CD8-positive, alpha-beta memory T cell (primary cell): ENCODE data around the gene USP5. TPM values are rescaled to one million over a fixed set of nuclear protein-coding genes. Genes with fewer than 3 reads are reported as not detected.

ENCODE experiments used
- CTCF ChIA-PET: fragments of 350-600 bp; sonication (Branson Sonifier 250); formaldehyde crosslinking; loops from one replicate; lab custom pipeline; 2021; ENCODE audit warnings: antibody characterized with exemption; lab: Charles Lee
- POLR2A ChIA-PET: fragments of 350-600 bp; sonication (Branson Sonifier 250); formaldehyde crosslinking; loops from one replicate; lab custom pipeline; 2021; ENCODE audit warnings: antibody characterized with exemption; lab: Charles Lee
- DNase-seq, 5 donors: peaks; one replicate each; pipeline versions ENCODE4 v3.0.0 to v3.0.0-alpha.2; 2020 to 2022; ENCODE audit warnings: mixed read lengths in 1 of 5
- H3K27ac ChIP-seq: one replicate; pipeline ENCODE4 v1.7.0; 2013; ENCODE audit warnings: low read depth, mild to moderate bottlenecking, low read length, moderate library complexity
- H3K27me3 ChIP-seq: 2 replicates; pipeline ENCODE4 v1.7.0; 2013; ENCODE audit warnings: low read length, mild to moderate bottlenecking; ENCODE audit not compliant: insufficient read depth, poor library complexity, severe bottlenecking
- H3K36me3 ChIP-seq: 2 replicates; pipeline ENCODE4 v1.7.0; 2013; ENCODE audit warnings: mild to moderate bottlenecking, low read length, moderate library complexity; ENCODE audit not compliant: insufficient read depth
- H3K4me1 ChIP-seq: 2 replicates; pipeline ENCODE4 v1.7.0; 2013; ENCODE audit warnings: mild to moderate bottlenecking, low read length, moderate library complexity; ENCODE audit not compliant: insufficient read depth
- H3K4me3 ChIP-seq: 2 replicates; pipeline ENCODE4 v1.7.0; 2013; ENCODE audit warnings: mild to moderate bottlenecking, low read length
- H3K9me3 ChIP-seq: 2 replicates; pipeline ENCODE4 v1.7.0; 2013; ENCODE audit warnings: mild to moderate bottlenecking, low read length
- H3K27ac Mint-ChIP-seq, 8 donors: one replicate each; pipeline ENCODE4 v1.8.0; 2020 to 2021; ENCODE audit warnings: mixed read lengths in 8 of 8, mild to moderate bottlenecking in 6 of 8, inconsistent platforms in 3 of 8, moderate library complexity in 3 of 8
- H3K27me3 Mint-ChIP-seq, 2 donors: one replicate each; pipeline ENCODE4 v1.8.0; 2020 to 2021; ENCODE audit warnings: mixed read lengths in 2 of 2, mild to moderate bottlenecking in 1 of 2, moderate library complexity in 1 of 2
- H3K36me3 Mint-ChIP-seq, 3 donors: one replicate each; pipeline ENCODE4 v1.8.0; 2020 to 2021; ENCODE audit warnings: mixed read lengths in 3 of 3, inconsistent platforms in 1 of 3, mild to moderate bottlenecking in 1 of 3
- H3K4me1 Mint-ChIP-seq, 3 donors: one replicate each; pipeline ENCODE4 v1.8.0; 2020 to 2021; ENCODE audit warnings: mixed read lengths in 3 of 3, inconsistent platforms in 1 of 3, mild to moderate bottlenecking in 1 of 3
- H3K4me3 Mint-ChIP-seq, 7 donors: one replicate each; pipeline ENCODE4 v1.8.0; 2020 to 2021; ENCODE audit warnings: mixed read lengths in 7 of 7, mild to moderate bottlenecking in 6 of 7, moderate library complexity in 4 of 7, inconsistent platforms in 2 of 7
- H3K9me3 Mint-ChIP-seq, 5 donors: one replicate each; pipeline ENCODE4 v1.8.0; 2020 to 2022; ENCODE audit warnings: mixed read lengths in 5 of 5, mild to moderate bottlenecking in 3 of 5, moderate library complexity in 2 of 5, inconsistent platforms in 1 of 5
- polyA plus RNA-seq: library from polyadenylated mRNA; unstranded; fragments of 300-500 nt; fragmentation: Illumina TruSeq; gene quantifications from one replicate; pipeline ENCODE4 v1.2.3, GENCODE V29; 2021
- total RNA-seq, 2 experiments: library from RNA; stranded (reverse); gene quantifications; one replicate each; pipeline ENCODE4 v1.2.3, GENCODE V29; 2021

USP5 gene
- total and polyA plus RNA-seq, 3 experiments from 2014 or later: 49.7 to 154 (median 154) TPM

DNA sequence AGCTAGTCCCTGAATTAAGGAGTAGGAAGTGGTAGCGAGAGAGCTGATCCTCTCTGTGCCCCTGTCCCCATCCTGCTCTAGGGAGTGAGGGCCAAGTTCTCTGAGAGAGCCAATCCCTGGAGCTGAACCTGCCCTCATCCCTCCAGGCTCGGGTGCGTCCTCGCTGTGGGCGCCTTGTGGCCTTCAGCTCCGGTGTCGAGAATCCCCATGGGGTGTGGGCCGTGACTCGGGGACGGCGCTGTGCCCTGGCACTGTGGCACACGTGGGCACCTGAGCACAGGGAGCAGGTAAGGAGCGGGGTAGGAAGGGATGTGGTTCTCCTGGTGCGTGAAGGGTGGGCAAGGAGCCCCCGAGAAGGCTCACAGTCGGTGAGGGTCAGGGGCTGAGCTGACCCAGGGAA, 13.1 kb upstream of the USP5 start:
- Histone ChIP-seq H3K9me3 (no peaks in the 10 kb centered on the region), H3K4me3 (no peak overlapping the region), H3K27me3 (no peaks in the 10 kb centered on the region), H3K4me1 (peaks cover 6% of the 10 kb centered on the region), H3K36me3 (no peaks in the 10 kb centered on the region), H3K27ac (no peak overlapping the region)
- peaks cover 0 to 10% (median 0%) of the 10 kb centered on the region in 3 donors for H3K36me3 Mint-ChIP-seq
- H3K27me3 Mint-ChIP-seq: no peaks in the 10 kb centered on the region
- CTCF ChIA-PET: interaction anchor here (1.9 kb wide), 1 partner anchor 12 kb away, joined by 5 read pairs; no protein-coding TSS in a partner anchor
- POLR2A ChIA-PET: no interaction called here
- H3K9me3 Mint-ChIP-seq: no peaks in the 10 kb centered on the region
- peaks cover 0 to 4% (median 3%) of the 10 kb centered on the region in 3 donors for H3K4me1 Mint-ChIP-seq
- H3K4me3 Mint-ChIP-seq: no peak overlapping the region
- H3K27ac Mint-ChIP-seq: no peak overlapping the region
- no peak for DNase-seq

DNA sequence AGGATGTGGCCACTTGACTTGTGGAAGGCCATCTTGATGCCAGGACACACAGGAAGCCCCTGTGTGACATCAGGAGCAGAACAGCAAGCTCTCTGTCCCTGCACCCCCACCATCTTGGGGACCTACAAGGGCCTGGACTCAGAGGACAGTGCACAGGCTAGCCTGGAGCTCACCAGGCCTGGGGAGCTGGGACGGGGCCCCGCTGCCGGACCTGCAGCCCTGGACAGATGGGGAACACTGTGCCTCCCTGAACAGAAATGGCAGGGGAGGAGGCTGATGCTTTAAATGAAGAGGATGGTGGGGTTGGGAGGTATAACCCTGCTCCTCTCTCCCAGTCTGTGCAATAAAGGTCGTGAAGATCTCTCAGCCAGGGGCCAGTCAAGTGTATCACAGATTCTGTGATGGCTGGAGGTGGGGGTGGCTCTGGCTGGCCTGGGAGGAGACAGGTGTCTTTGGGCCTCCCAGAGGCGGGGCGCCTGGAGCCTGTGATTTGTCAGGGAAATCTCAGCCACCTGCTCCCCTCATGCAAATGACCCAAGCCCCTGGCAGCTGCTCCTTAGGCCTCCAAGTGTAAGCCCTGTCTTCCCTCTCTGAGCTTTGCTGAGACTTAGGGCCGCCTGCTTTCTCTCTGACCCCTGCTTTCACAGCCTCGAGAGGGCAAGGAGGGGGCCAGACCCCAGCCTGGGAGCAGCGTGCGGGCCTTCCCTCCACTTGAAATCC, 12.3 kb upstream of the USP5 start:
- H3K4me1 Mint-ChIP-seq: peaks cover 0 to 4% (median 3%) of the 10 kb centered on the region in 3 donors
- H3K36me3 Mint-ChIP-seq: peaks cover 0 to 7% (median under 1%) of the 10 kb centered on the region in 3 donors
- no peak overlapping the region for H3K27ac Mint-ChIP-seq
- H3K27me3 Mint-ChIP-seq: no peaks in the 10 kb centered on the region
- no peaks in the 10 kb centered on the region for H3K9me3 Mint-ChIP-seq
- H3K27ac ChIP-seq: no peak overlapping the region
- peaks cover 6% of the 10 kb centered on the region for H3K4me1 ChIP-seq
- ChIA-PET CTCF (interaction anchor here (1.9 kb wide), 1 partner anchor 13 kb away, joined by 5 read pairs; no protein-coding TSS in a partner anchor), POLR2A (no interaction called here)
- no peak overlapping the region for H3K4me3 Mint-ChIP-seq
- H3K9me3 ChIP-seq: no peaks in the 10 kb centered on the region
- H3K36me3 ChIP-seq: no peaks in the 10 kb centered on the region
- H3K27me3 ChIP-seq: no peaks in the 10 kb centered on the region
- no peak for DNase-seq
- no peak overlapping the region for H3K4me3 ChIP-seq

GRCh38 chr12:6840330-6840729, 11.6 kb upstream of the USP5 start:
- POLR2A ChIA-PET: no interaction called here
- Histone ChIP-seq H3K4me3 (no peak overlapping the region), H3K27ac (no peak overlapping the region), H3K36me3 (no peaks in the 10 kb centered on the region), H3K27me3 (no peaks in the 10 kb centered on the region), H3K9me3 (no peaks in the 10 kb centered on the region), H3K4me1 (peaks cover 6% of the 10 kb centered on the region)
- DNase-seq: no peak
- Mint-ChIP-seq H3K36me3 (peaks cover 0 to 12% (median 1%) of the 10 kb centered on the region in 3 donors), H3K4me3 (no peak overlapping the region), H3K27ac (no peak overlapping the region), H3K4me1 (peaks cover 0 to 4% (median 3%) of the 10 kb centered on the region in 3 donors), H3K9me3 (no peaks in the 10 kb centered on the region), H3K27me3 (no peaks in the 10 kb centered on the region)
- CTCF ChIA-PET: interaction anchor here (1.9 kb wide), 1 partner anchor 14 kb away, joined by 5 read pairs; no protein-coding TSS in a partner anchor

- Histone ChIP-seq H3K27ac (no peak within 1 kb of the TSS), H3K9me3 (no peaks in the 10 kb centered on the region), H3K27me3 (no peaks in the 10 kb centered on the region), H3K4me1 (peaks cover 4% of the 10 kb centered on the region), H3K36me3 (no peaks in the 10 kb centered on the region), H3K4me3 (no peak within 1 kb of the TSS)
- POLR2A ChIA-PET: no interaction called here
- no peaks in the 10 kb centered on the region for H3K4me1 Mint-ChIP-seq
- CTCF ChIA-PET: interaction anchor here (1.2 to 1.9 kb wide), 2 partner anchors 14 to 32 kb away, joined by 3 to 5 read pairs; no protein-coding TSS in a partner anchor
- peaks cover 0 to 12% (median 1%) of the 10 kb centered on the region in 3 donors for H3K36me3 Mint-ChIP-seq
- H3K4me3 Mint-ChIP-seq: no peak within 1 kb of the TSS
- no peaks in the 10 kb centered on the region for H3K27me3 Mint-ChIP-seq
- H3K27ac Mint-ChIP-seq: no peak within 1 kb of the TSS
- no peak for DNase-seq
- H3K9me3 Mint-ChIP-seq: no peaks in the 10 kb centered on the region
Observed at GRCh38 chr12:6840761-6841515, 11.0 kb upstream of the USP5 start, which contains the start of gene GNB3. Gene GNB3, plus strand, starts transcription at chr12:6840925. Its CDS starts 363 bp downstream, at chr12:6841288.

GRCh38 chr12:6842075-6842474, 9.9 kb upstream of the USP5 start:
- Mint-ChIP-seq H3K27ac (no peak overlapping the region), H3K4me1 (no peaks in the 10 kb centered on the region), H3K4me3 (no peak overlapping the region), H3K36me3 (peaks cover 0 to 18% (median 1%) of the 10 kb centered on the region in 3 donors), H3K27me3 (no peaks in the 10 kb centered on the region), H3K9me3 (no peaks in the 10 kb centered on the region)
- H3K27ac ChIP-seq: no peak overlapping the region
- no peak overlapping the region for H3K4me3 ChIP-seq
- H3K9me3 ChIP-seq: no peaks in the 10 kb centered on the region
- no peak for DNase-seq
- no peaks in the 10 kb centered on the region for H3K27me3 ChIP-seq
- CTCF ChIA-PET: interaction anchor here (0.8 to 1.3 kb wide), 3 partner anchors 13 to 30 kb away, joined by 3 read pairs; no protein-coding TSS in a partner anchor
- POLR2A ChIA-PET: no interaction called here
- H3K4me1 ChIP-seq: no peaks in the 10 kb centered on the region
- H3K36me3 ChIP-seq: no peaks in the 10 kb centered on the region

DNA sequence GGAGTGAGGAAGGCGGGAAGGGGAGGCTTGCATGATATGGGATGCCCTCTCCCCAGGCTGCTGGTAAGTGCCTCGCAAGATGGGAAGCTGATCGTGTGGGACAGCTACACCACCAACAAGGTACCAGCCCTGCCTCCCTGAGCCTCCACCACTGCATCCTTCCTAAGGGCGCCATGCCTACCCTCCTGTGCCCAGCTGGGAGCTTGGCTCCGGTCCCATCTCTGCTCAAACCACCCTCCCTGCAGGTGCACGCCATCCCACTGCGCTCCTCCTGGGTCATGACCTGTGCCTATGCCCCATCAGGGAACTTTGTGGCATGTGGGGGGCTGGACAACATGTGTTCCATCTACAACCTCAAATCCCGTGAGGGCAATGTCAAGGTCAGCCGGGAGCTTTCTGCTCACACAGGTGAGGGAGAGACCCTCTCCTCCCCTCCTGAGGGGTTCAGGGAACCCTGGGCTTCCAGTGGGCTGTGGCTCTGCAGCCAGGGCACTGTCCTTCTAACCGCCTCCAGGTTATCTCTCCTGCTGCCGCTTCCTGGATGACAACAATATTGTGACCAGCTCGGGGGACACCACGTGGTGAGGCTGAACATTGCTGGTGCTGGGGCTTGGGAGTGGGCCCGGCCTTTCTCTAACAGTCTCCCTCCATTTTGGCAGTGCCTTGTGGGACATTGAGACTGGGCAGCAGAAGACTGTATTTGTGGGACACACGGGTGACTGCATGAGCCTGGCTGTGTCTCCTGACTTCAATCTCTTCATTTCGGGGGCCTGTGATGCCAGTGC, 8.6 kb upstream of the USP5 start:
- no peak for DNase-seq
- no peak overlapping the region for H3K27ac ChIP-seq
- Mint-ChIP-seq H3K9me3 (no peaks in the 10 kb centered on the region), H3K4me3 (no peak overlapping the region), H3K36me3 (peaks cover 0 to 17% (median 1%) of the 10 kb centered on the region in 3 donors), H3K27me3 (no peaks in the 10 kb centered on the region), H3K27ac (peak overlapping the region in 2 of 8 donors; percentile 22 to 34), H3K4me1 (no peaks in the 10 kb centered on the region)
- ChIA-PET POLR2A (no interaction called here), CTCF (interaction anchor here (1.3 to 12.8 kb wide), 2 partner anchors 10 to 23 kb away, joined by 3 to 91 read pairs; no protein-coding TSS in a partner anchor)
- no peak overlapping the region for H3K4me3 ChIP-seq
- H3K27me3 ChIP-seq: no peaks in the 10 kb centered on the region
- H3K4me1 ChIP-seq: no peaks in the 10 kb centered on the region
- H3K9me3 ChIP-seq: no peaks in the 10 kb centered on the region
- no peaks in the 10 kb centered on the region for H3K36me3 ChIP-seq

DNA sequence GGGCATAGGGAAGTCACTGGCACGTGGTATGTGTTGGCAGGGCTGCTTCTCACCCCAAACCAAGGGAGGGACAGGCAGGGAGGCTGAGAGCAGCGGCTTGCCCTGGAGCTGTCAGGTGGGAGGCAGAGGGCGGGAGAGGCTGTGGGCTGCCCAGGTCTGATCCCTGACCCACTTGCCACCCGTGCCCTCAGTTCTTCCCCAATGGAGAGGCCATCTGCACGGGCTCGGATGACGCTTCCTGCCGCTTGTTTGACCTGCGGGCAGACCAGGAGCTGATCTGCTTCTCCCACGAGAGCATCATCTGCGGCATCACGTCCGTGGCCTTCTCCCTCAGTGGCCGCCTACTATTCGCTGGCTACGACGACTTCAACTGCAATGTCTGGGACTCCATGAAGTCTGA, 6.6 kb upstream of the USP5 start:
- ChIA-PET POLR2A (no interaction called here), CTCF (interaction anchor here (12.8 kb wide), 1 partner anchor 12 kb away, joined by 91 read pairs; no protein-coding TSS in a partner anchor)
- DNase-seq: no peak
- Mint-ChIP-seq H3K36me3 (peaks cover 0 to 13% (median 1%) of the 10 kb centered on the region in 3 donors), H3K27me3 (no peaks in the 10 kb centered on the region), H3K27ac (no peak overlapping the region), H3K9me3 (no peaks in the 10 kb centered on the region), H3K4me1 (peaks cover 0 to 5% (median 0%) of the 10 kb centered on the region in 3 donors), H3K4me3 (no peak overlapping the region)
- no peaks in the 10 kb centered on the region for H3K27me3 ChIP-seq
- no peak overlapping the region for H3K4me3 ChIP-seq
- no peak overlapping the region for H3K27ac ChIP-seq
- no peaks in the 10 kb centered on the region for H3K36me3 ChIP-seq
- no peaks in the 10 kb centered on the region for H3K9me3 ChIP-seq
- no peaks in the 10 kb centered on the region for H3K4me1 ChIP-seq
